Mesenteric fat pad (tissue), 1 donor: Measurements from ENCODE around the gene GCAT. TPM values are rescaled to one million over a fixed set of nuclear protein-coding genes. Genes with fewer than 3 reads are reported as not detected.
A peak's percentile ranks its signal among the peaks of the same experiment; 100 is the strongest.
"Not testable (repeated sequence)": the region's sequence is repeated elsewhere in the genome, so short reads cannot be mapped to it uniquely, and the experiment has no call there.

Experiments used
- DNase-seq: peaks from one replicate; pipeline ENCODE4 v3.0.0-alpha.2; 2020; ENCODE audit warnings: low spot score
- total RNA-seq: library from RNA; stranded (reverse); fragmentation: NEBNext Ultra II Directional; extraction: Animal tissue kit (Norgen Biotek cat#: 25700); gene quantifications from one replicate; pipeline ENCODE4 v1.2.1, GENCODE V29; 2021
- donor health status: DM: yes; HTN: yes; CAD: no.

The GCAT gene
- total RNA-seq, 1 donor from 2014 or later = 4.3 TPM

- DNase-seq = no peak
Measured at GRCh38 chr22:37781434-37782059, 26.2 kb upstream of the GCAT start.

- no peak for DNase-seq
Measured at GRCh38 chr22:37782340-37783168, 25.2 kb upstream of the GCAT start.

- no peak for DNase-seq
Measured at GRCh38 chr22:37784829-37785495, 22.8 kb upstream of the GCAT start.

- DNase-seq = no peak
Measured at GRCh38 chr22:37790234-37790633, 17.5 kb upstream of the GCAT start.

- DNase-seq = no peak
Measured at GRCh38 chr22:37792494-37792893, 15.2 kb upstream of the GCAT start.

GRCh38 chr22:37794376-37794775 lies 13.4 kb upstream of the GCAT start:
- no peak for DNase-seq

- no peak for DNase-seq
Measured at GRCh38 chr22:37796079-37796478, 11.7 kb upstream of the GCAT start.

GRCh38 chr22:37797259-37797658 lies 10.5 kb upstream of the GCAT start:
- not testable (repeated sequence) for DNase-seq

GRCh38 chr22:37797874-37798500 lies 9.7 kb upstream of the GCAT start:
- DNase-seq = no peak

GRCh38 chr22:37799979-37800378 lies 7.8 kb upstream of the GCAT start:
- DNase-seq = not testable (repeated sequence)

GRCh38 chr22:37801946-37802309 lies 5.8 kb upstream of the GCAT start:
- DNase-seq = no peak

- DNase-seq = no peak
Measured at GRCh38 chr22:37802310-37803194, 5.2 kb upstream of the GCAT start.

- DNase-seq = no peak
Measured at GRCh38 chr22:37803195-37803638, 4.5 kb upstream of the GCAT start.

- no peak for DNase-seq
Measured at GRCh38 chr22:37803639-37804351, 3.9 kb upstream of the GCAT start.

GRCh38 chr22:37804352-37804880 lies 3.3 kb upstream of the GCAT start:
- DNase-seq = no peak

GRCh38 chr22:37804881-37805809 lies 2.6 kb upstream of the GCAT start:
- DNase-seq = peak; percentile 98

- no peak for DNase-seq
Measured at GRCh38 chr22:37805810-37806277, 1.9 kb upstream of the GCAT start.
